Calu3 (cell line): Measurements from ENCODE around the gene ADGRV1. TPM values are rescaled to one million over a fixed set of nuclear protein-coding genes. Genes with fewer than 3 reads are reported as not detected.

Experiments used
- BruUV-seq: library from RNA; stranded (reverse); fragments of 400-500 nt; replicated peaks from 2 replicates; lab custom pipeline; 2021; lab: Mats Ljungman, UMichigan
- CTCF ChIA-PET: fragments of 300-600 bp; sonication (Branson Sonifier 250); formaldehyde crosslinking; loops from one replicate; lab custom pipeline; 2022; ENCODE audit warnings: antibody characterized with exemption; lab: Charles Lee
- DNase-seq: peaks from one replicate; pipeline ENCODE4 v3.0.0; 2022
- H3K27ac Mint-ChIP-seq: one replicate; pipeline ENCODE4 v1.8.0; 2022; ENCODE audit warnings: mixed read lengths; ENCODE audit not compliant: unreplicated experiment
- H3K27me3 Mint-ChIP-seq: one replicate; pipeline ENCODE4 v1.8.0; 2022; ENCODE audit warnings: mixed read lengths; ENCODE audit not compliant: unreplicated experiment
- H3K36me3 Mint-ChIP-seq: one replicate; pipeline ENCODE4 v1.8.0; 2022; ENCODE audit warnings: mild to moderate bottlenecking, moderate library complexity, mixed read lengths; ENCODE audit not compliant: insufficient read depth, unreplicated experiment
- H3K4me1 Mint-ChIP-seq: one replicate; pipeline ENCODE4 v1.8.0; 2022; ENCODE audit warnings: mild to moderate bottlenecking, low read depth, mixed read lengths; ENCODE audit not compliant: unreplicated experiment
- H3K4me3 Mint-ChIP-seq: one replicate; pipeline ENCODE4 v1.8.0; 2022; ENCODE audit warnings: mild to moderate bottlenecking, low read depth, moderate library complexity, mixed read lengths; ENCODE audit not compliant: unreplicated experiment
- H3K9me3 Mint-ChIP-seq: one replicate; pipeline ENCODE4 v1.8.0; 2022; ENCODE audit warnings: low read depth, mixed read lengths; ENCODE audit not compliant: unreplicated experiment
- CTCF ChIP-seq: fragments of 200-600 bp; IDR thresholded peaks from one replicate; pipeline ENCODE4 v1.8.0; 2022; ENCODE audit warnings: antibody characterized with exemption; ENCODE audit not compliant: unreplicated experiment
- intact Hi-C: fragments of 100-400 bp; cut with micrococcal nuclease; formaldehyde crosslinking; loops from one replicate; pipeline ENCODE4 v1.10.0; 2022; ENCODE audit not compliant: unreplicated experiment
- total RNA-seq: library from RNA; stranded (reverse); gene quantifications from 2 replicates; pipeline ENCODE4 v1.2.3, GENCODE V29; 2022

Gene ADGRV1
- total RNA-seq, 1 experiment from 2014 or later, result 1.8 TPM

- Mint-ChIP-seq H3K4me3 (no peak overlapping the region), H3K27ac (no peak overlapping the region), H3K9me3 (peaks cover 2% of the 10 kb centered on the region), H3K4me1 (peaks cover 5% of the 10 kb centered on the region), H3K36me3 (no peaks in the 10 kb centered on the region), H3K27me3 (no peaks in the 10 kb centered on the region)
- CTCF ChIA-PET, result interaction anchor here (0.8 kb wide), 1 partner anchor 11 kb away, joined by 6 read pairs; no protein-coding TSS in a partner anchor
- no peak for DNase-seq
- intact Hi-C loops, result no loop called here
- no peak for TF ChIP-seq CTCF
- BruUV-seq, result no TSS peak
Observed at GRCh38 chr5:91069364-91069763, 510.8 kb downstream of the ADGRV1 start.

- no peak overlapping the region for H3K4me3 Mint-ChIP-seq
- intact Hi-C loops, result no loop called here
- H3K27me3 Mint-ChIP-seq, result no peaks in the 10 kb centered on the region
- H3K9me3 Mint-ChIP-seq, result peaks cover 3% of the 10 kb centered on the region
- no peak for TF ChIP-seq CTCF
- no TSS peak for BruUV-seq
- H3K27ac Mint-ChIP-seq, result no peak overlapping the region
- H3K36me3 Mint-ChIP-seq, result no peaks in the 10 kb centered on the region
- peaks cover 21% of the 10 kb centered on the region for H3K4me1 Mint-ChIP-seq
- DNase-seq, result no peak
- CTCF ChIA-PET, result no interaction called here
Observed at GRCh38 chr5:91070761-91071550, 512.4 kb downstream of the ADGRV1 start.

- Mint-ChIP-seq H3K4me1 (peaks cover 26% of the 10 kb centered on the region), H3K27me3 (no peaks in the 10 kb centered on the region), H3K36me3 (no peaks in the 10 kb centered on the region), H3K4me3 (no peak overlapping the region), H3K27ac (no peak overlapping the region), H3K9me3 (peaks cover 3% of the 10 kb centered on the region)
- CTCF ChIA-PET, result interaction anchor here (1.2 kb wide), 1 partner anchor 14 kb away, joined by 3 read pairs; no protein-coding TSS in a partner anchor
- intact Hi-C loops, result no loop called here
- BruUV-seq, result no TSS peak
- TF ChIP-seq CTCF, result no peak
- DNase-seq, result no peak
Observed at GRCh38 chr5:91072881-91073280, 514.3 kb downstream of the ADGRV1 start.

- Mint-ChIP-seq H3K9me3 (peaks cover 3% of the 10 kb centered on the region), H3K27me3 (no peaks in the 10 kb centered on the region), H3K4me3 (no peak overlapping the region), H3K4me1 (peaks cover 35% of the 10 kb centered on the region), H3K27ac (peak overlapping the region; percentile 58), H3K36me3 (no peaks in the 10 kb centered on the region)
- intact Hi-C loops, result loop anchor here (5.0 kb wide), 1 partner anchor 132 kb away; no protein-coding TSS in a partner anchor
- BruUV-seq, result no TSS peak
- CTCF ChIA-PET, result no interaction called here
- DNase-seq, result peak; percentile 38
- peak; percentile 33 for TF ChIP-seq CTCF
Observed at GRCh38 chr5:91074615-91075014, 516.0 kb downstream of the ADGRV1 start.
